Stomach (tissue), 9 donors: Measurements from ENCODE around the gene CYP2W1. TPM values are rescaled to one million over a fixed set of nuclear protein-coding genes. Genes with fewer than 3 reads are reported as not detected.

Experiments
- DNase-seq, 2 donors: peaks; one replicate each; pipeline versions ENCODE4 v3.0.0 to v3.0.0-alpha.2; 2013 to 2019
- H3K27ac ChIP-seq, 5 donors: fragments of 200-600 bp in 4 of 5; sonication (generic) in 4 of 5; one replicate each; pipeline ENCODE4 v1.5.1; 2013 to 2019; ENCODE audit warnings: mild to moderate bottlenecking in 1 of 5, moderate library complexity in 1 of 5
- H3K27me3 ChIP-seq, 3 donors: fragments of 200-600 bp; sonication (generic); one replicate each; pipeline ENCODE4 v1.5.1; 2017 to 2019; ENCODE audit warnings: mixed run types in 1 of 3
- H3K36me3 ChIP-seq, 4 donors: fragments of 200-600 bp; sonication (generic); 1 replicate in 3 of 4; 2 replicates in 1 of 4; pipeline ENCODE4 v1.5.1; 2016 to 2019
- H3K4me1 ChIP-seq, 4 donors: fragments of 200-600 bp; sonication (generic); one replicate each; pipeline ENCODE4 v1.5.1; 2016 to 2019
- H3K4me3 ChIP-seq, 4 donors: fragments of 200-600 bp; sonication (generic) in 3 of 4; one replicate each; pipeline ENCODE4 v1.5.1; 2016 to 2019; ENCODE audit warnings: mild to moderate bottlenecking in 1 of 4
- H3K9me3 ChIP-seq, 4 donors: fragments of 200-600 bp; sonication (generic); one replicate each; pipeline ENCODE4 v1.5.1; 2016 to 2019
- EP300 ChIP-seq: sonication (generic); formaldehyde crosslinking; IDR thresholded peaks from one replicate; pipeline ENCODE4 v1.6.1; 2017; ENCODE audit warnings: antibody characterized with exemption
- POLR2A ChIP-seq, 4 donors: fragments of 450-650 bp; IDR thresholded peaks; one replicate each; pipeline ENCODE4 v1.6.1; 2016; ENCODE audit warnings: antibody characterized with exemption in 4 of 4, control low read depth in 2 of 4, mild to moderate bottlenecking in 1 of 4, moderate library complexity in 1 of 4
- POLR2AphosphoS5 ChIP-seq, 3 donors: sonication (generic); formaldehyde crosslinking; IDR thresholded peaks; one replicate each; pipeline ENCODE4 v1.6.1; 2016; ENCODE audit warnings: antibody characterized with exemption in 3 of 3
- WGBS, 5 donors: extraction: QIAGEN DNeasy Blood & Tissue Kit in 3 of 5; methylation state at CpG; one replicate each; pipeline versions ENCODE4 v1.1.5 to v1.1.7; 2013 to 2018; 5-methylcytosine and 5-hydroxymethylcytosine counted together
- intact Hi-C: fragments of 100-400 bp; cut with DNase I; formaldehyde crosslinking; loops from one replicate; pipeline ENCODE4 v1.15.1; 2023; ENCODE audit warnings: low total_unique reads
- polyA plus RNA-seq, 3 donors: library from polyadenylated mRNA; stranded (reverse); fragments of 200-250 nt; gene quantifications; one replicate each; pipeline ENCODE4 v1.2.3, GENCODE V29; 2013
- total RNA-seq, 5 donors: library from RNA; depleted of rRNA; stranded (reverse); fragments of >200 nt; gene quantifications; one replicate each; pipeline versions ENCODE4 v1.1.0 to v1.2.3, GENCODE V29; 2014 to 2016
- TF ChIP-seq, protein P1 (sequence below), 7 experiments: fragments of 450-650 bp in 4 of 7; fragments of 200-600 bp in 3 of 7; sonication (generic) in 3 of 7; IDR thresholded peaks; one replicate each; pipeline ENCODE4 v1.5.1; 2016 to 2019; ENCODE audit warnings: antibody characterized with exemption in 7 of 7, control low read depth in 2 of 7, mild to moderate bottlenecking in 1 of 7
- donor health status: healthy with polysubstance abuse.
- donor health status: Bipolar disorder and iron deficiency.
- donor health status: healthy.

The CYP2W1 gene
- total and polyA plus RNA-seq, 8 donors: 0.31 to 7.0 (median 0.65) TPM; not detected in 5

DNA sequence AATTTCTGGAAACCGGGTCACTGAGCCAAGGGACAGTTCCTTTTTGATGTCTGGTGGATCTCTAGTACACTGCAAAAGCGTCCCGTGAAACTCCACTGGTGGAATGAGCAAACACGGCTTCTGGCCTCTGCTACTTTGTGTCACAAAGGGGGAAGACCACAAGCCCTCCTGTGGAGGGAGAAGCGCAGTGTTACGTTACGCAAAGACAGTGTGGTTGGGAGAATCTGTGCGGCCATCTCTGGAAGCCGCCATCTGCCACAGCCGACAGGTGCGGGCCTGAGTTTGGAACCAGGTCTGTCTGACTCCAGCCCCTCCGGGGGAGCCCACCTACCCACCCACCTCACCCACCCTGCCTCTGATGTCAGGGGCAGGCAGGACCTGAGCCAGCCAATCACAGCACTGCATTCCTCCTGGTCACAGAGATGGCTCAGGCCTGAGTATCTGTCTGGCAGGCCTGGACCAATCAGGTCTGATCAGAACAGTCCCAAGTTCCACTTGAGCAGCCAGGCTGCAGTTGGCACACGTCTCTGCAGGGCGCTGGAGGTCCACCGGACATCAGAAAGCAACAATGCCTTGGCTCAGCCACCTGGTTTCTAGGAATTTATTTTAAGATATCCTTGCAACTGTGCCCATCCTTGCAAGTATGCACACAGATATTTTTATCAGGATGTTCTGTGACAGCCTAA is 3.0 kb upstream of the CYP2W1 start:
- Histone ChIP-seq H3K9me3 (no peaks in the 10 kb centered on the region), H3K27me3 (peaks cover 10 to 34% (median 11%) of the 10 kb centered on the region in 3 donors), H3K36me3 (no peaks in the 10 kb centered on the region), H3K27ac (no peak overlapping the region), H3K4me1 (peaks cover 13 to 44% (median 35%) of the 10 kb centered on the region in 4 donors), H3K4me3 (no peak overlapping the region)
- intact Hi-C loops: no loop called here
- WGBS, 5 donors: 61 to 74% (median 71%) methylated on average over 15 of the region's 15 CpGs
- DNase-seq: no peak
- no peak for TF ChIP-seq EP300
- no peak for TF ChIP-seq POLR2A (IDR thresholded peaks at IDR 0.05)
- TF ChIP-seq, protein P1, sequence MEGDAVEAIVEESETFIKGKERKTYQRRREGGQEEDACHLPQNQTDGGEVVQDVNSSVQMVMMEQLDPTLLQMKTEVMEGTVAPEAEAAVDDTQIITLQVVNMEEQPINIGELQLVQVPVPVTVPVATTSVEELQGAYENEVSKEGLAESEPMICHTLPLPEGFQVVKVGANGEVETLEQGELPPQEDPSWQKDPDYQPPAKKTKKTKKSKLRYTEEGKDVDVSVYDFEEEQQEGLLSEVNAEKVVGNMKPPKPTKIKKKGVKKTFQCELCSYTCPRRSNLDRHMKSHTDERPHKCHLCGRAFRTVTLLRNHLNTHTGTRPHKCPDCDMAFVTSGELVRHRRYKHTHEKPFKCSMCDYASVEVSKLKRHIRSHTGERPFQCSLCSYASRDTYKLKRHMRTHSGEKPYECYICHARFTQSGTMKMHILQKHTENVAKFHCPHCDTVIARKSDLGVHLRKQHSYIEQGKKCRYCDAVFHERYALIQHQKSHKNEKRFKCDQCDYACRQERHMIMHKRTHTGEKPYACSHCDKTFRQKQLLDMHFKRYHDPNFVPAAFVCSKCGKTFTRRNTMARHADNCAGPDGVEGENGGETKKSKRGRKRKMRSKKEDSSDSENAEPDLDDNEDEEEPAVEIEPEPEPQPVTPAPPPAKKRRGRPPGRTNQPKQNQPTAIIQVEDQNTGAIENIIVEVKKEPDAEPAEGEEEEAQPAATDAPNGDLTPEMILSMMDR (IDR thresholded peaks at IDR 0.05): no peak
- no peak for TF ChIP-seq POLR2AphosphoS5 (IDR thresholded peaks at IDR 0.05)

GRCh38 chr7:981793-982510 is 1.0 kb upstream of the CYP2W1 start:
- H3K4me1 ChIP-seq: peaks cover 6 to 36% (median 32%) of the 10 kb centered on the region in 4 donors
- intact Hi-C loops: no loop called here
- WGBS, 5 donors: 61 to 87% (median 62%) methylated on average over 12 to 19 of the region's 19 CpGs
- peak in 1 of 2 donors; percentile 75 for DNase-seq
- H3K9me3 ChIP-seq: no peaks in the 10 kb centered on the region
- no peak overlapping the region for H3K4me3 ChIP-seq
- TF ChIP-seq POLR2AphosphoS5 (IDR thresholded peaks at IDR 0.05) (no peak), EP300 (no peak), POLR2A (IDR thresholded peaks at IDR 0.05) (no peak)
- TF ChIP-seq, protein P1 (IDR thresholded peaks at IDR 0.05): no peak
- no peak overlapping the region for H3K27ac ChIP-seq
- H3K36me3 ChIP-seq: no peaks in the 10 kb centered on the region
- peaks cover 10 to 53% (median 15%) of the 10 kb centered on the region in 3 donors for H3K27me3 ChIP-seq

DNA sequence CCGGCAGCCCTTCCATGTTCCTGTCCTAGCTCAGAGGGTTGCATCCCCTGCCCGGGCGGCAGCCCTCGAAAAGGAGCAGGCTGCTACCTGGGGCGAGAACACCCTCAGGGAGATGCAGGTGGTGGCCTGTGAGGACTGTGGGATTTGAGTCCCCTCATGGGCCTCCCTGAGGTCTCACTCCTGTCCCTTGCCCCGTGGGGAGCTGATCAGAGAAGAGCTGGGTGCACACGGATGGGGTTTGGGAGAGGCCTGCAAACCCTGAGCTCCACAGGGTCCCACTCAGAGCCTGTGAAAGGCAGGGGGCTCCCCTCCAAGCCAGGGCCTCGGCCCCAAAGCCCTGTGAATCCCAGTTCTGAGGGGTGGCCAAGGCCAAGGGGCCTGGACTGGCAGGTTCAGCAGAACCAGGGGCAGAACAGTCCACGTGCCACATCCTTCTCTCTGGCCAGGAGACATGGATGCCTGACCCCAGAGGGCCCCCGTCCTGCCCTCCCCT is 424 bp upstream of the CYP2W1 start:
- no peaks in the 10 kb centered on the region for H3K9me3 ChIP-seq
- intact Hi-C loops: no loop called here
- H3K27me3 ChIP-seq: peaks cover 10 to 59% (median 18%) of the 10 kb centered on the region in 3 donors

DNA sequence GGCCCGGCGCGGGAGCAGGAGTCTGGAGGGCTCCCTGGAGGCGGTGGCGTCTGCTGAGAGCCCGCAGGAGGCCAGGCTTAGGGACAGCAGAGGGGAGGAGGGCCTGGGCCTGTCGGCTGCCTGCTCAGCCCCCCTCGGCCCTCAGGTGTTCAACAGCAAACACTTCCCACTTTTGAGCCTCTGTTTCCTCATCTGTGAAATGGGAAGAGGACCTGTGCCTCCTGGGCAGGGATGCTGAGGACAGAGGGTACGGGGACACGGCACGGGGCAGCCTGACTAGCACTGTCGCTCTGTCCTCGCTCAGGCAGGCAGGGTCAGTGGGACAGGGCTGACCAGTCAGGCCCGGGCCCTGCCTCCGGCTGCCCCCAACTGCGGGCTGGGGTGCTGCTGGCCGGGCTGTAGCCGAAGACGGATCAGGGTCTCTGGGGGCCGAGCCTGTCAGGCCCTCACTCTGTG is 663 bp downstream of the CYP2W1 start:
- intact Hi-C loops: no loop called here
- H3K27ac ChIP-seq: no peak overlapping the region
- TF ChIP-seq, protein P1 (IDR thresholded peaks at IDR 0.05): no peak
- TF ChIP-seq POLR2AphosphoS5 (IDR thresholded peaks at IDR 0.05): no peak
- no peak for TF ChIP-seq EP300
- no peak for TF ChIP-seq POLR2A (IDR thresholded peaks at IDR 0.05)
- DNase-seq: no peak
- peaks cover 5 to 29% (median 27%) of the 10 kb centered on the region in 4 donors for H3K4me1 ChIP-seq
- H3K36me3 ChIP-seq: no peaks in the 10 kb centered on the region
- peaks cover 10 to 70% (median 29%) of the 10 kb centered on the region in 3 donors for H3K27me3 ChIP-seq
- no peaks in the 10 kb centered on the region for H3K9me3 ChIP-seq
- WGBS, 5 donors: 72 to 93% (median 77%) methylated on average over 8 to 20 of the region's 20 CpGs
- H3K4me3 ChIP-seq: no peak overlapping the region

More for the DNA sequence above, 424 bp upstream of the CYP2W1 start:
- Histone ChIP-seq H3K4me3 (no peak overlapping the region), H3K36me3 (no peaks in the 10 kb centered on the region), H3K4me1 (peaks cover 1 to 30% (median 27%) of the 10 kb centered on the region in 4 donors), H3K27ac (no peak overlapping the region)
- TF ChIP-seq, protein P1 (IDR thresholded peaks at IDR 0.05): no peak
- TF ChIP-seq POLR2AphosphoS5 (IDR thresholded peaks at IDR 0.05) (no peak), EP300 (no peak), POLR2A (IDR thresholded peaks at IDR 0.05) (no peak)
- WGBS, 5 donors: 50 to 59% (median 52%) methylated on average over 7 to 10 of the region's 10 CpGs
- no peak for DNase-seq
